Measurements from ENCODE around the gene PRRG4. TPM values are rescaled to one million over a fixed set of nuclear protein-coding genes. Genes with fewer than 3 reads are reported as not detected.
"Not testable (repeated sequence)": the region's sequence is repeated elsewhere in the genome, so short reads cannot be mapped to it uniquely, and the experiment has no call there.

The PRRG4 gene
- total RNA-seq, 1 experiment from 2014 or later, result 1.2 TPM

GRCh38 chr11:32864555-32864954 lies 34.8 kb downstream of the PRRG4 start:
- no peak overlapping the region for H3K4me3 Mint-ChIP-seq
- H3K14ac ChIP-seq (ENCODE audit: insufficient read depth, low read length), result no peak overlapping the region
- no peak for TF ChIP-seq CTCF (conservative IDR thresholded peaks at IDR 0.05)

GRCh38 chr11:32868752-32869151 lies 39.0 kb downstream of the PRRG4 start:
- H2BK20ac ChIP-seq (ENCODE audit: low read depth, low read length, poor library complexity, severe bottlenecking); H3K27ac Mint-ChIP-seq; H4K8ac ChIP-seq (replicated peaks; ENCODE audit: insufficient read length, low read depth, low read length); H3K27ac ChIP-seq (ENCODE audit: insufficient read length, low read depth, low read length); H3K9me3 ChIP-seq (ENCODE audit: control insufficient read depth, low read depth, low read length); H2BK5ac ChIP-seq (ENCODE audit: insufficient read length, low read length); H2AK5ac ChIP-seq (ENCODE audit: insufficient read length, low read length); H3K4me1 ChIP-seq (ENCODE audit: insufficient read depth, low read length); H2BK12ac ChIP-seq (ENCODE audit: insufficient read length, low read depth, low read length); H3K23ac ChIP-seq (ENCODE audit: insufficient read length, low read depth, low read length); H3K56ac ChIP-seq (ENCODE audit: insufficient read length, low read depth, low read length); H3K79me2 ChIP-seq (ENCODE audit: insufficient read depth, low read length); H3K14ac ChIP-seq (ENCODE audit: insufficient read depth, low read length); H3K4me2 ChIP-seq (ENCODE audit: insufficient read depth, insufficient read length, low read length); H3K23me2 ChIP-seq (ENCODE audit: insufficient read length, low read depth, low read length, poor library complexity, severe bottlenecking); DNase-seq; H3K4ac ChIP-seq (ENCODE audit: low read depth, low read length); H3K9ac ChIP-seq (ENCODE audit: extremely low read depth, insufficient read length, low read length); H3K27me3 ChIP-seq (ENCODE audit: insufficient read depth, low read length); H4K5ac ChIP-seq (ENCODE audit: insufficient read length, low read depth, low read length); H4K20me1 ChIP-seq (ENCODE audit: control insufficient read depth, insufficient read depth, insufficient read length); H2BK15ac ChIP-seq (ENCODE audit: low read depth, low read length); H3T11ph ChIP-seq (ENCODE audit: low read length); H2AFZ ChIP-seq (ENCODE audit: low read length); H3K18ac ChIP-seq (ENCODE audit: insufficient read length, low read depth, low read length); H4K91ac ChIP-seq (ENCODE audit: insufficient read length, low read depth, low read length); H3K79me1 ChIP-seq (ENCODE audit: insufficient read depth, low read depth, low read length, poor library complexity, severe bottlenecking); H2BK120ac ChIP-seq (ENCODE audit: low read depth, low read length, poor library complexity, severe bottlenecking); H3K27me3 Mint-ChIP-seq (ENCODE audit: low read depth); H3K4me3 Mint-ChIP-seq: not testable (repeated sequence)
- no CpG with 5 or more reads among the region's 4 CpGs for WGBS (ENCODE audit: extremely low coverage, insufficient read length, low lambda C conversion rate)
- H3K36me3 Mint-ChIP-seq (ENCODE audit: insufficient read depth in 1 of 3, low read depth in 3 of 3), result peaks cover 5 to 20% (median 7%) of the 10 kb centered on the region in 3 experiments; a peak in 4 of 7 replicates
- H3K4me1 Mint-ChIP-seq, result peaks cover 7 to 10% of the 10 kb centered on the region in 2 experiments
- H3K9me3 Mint-ChIP-seq, result peaks cover 16 to 23% of the 10 kb centered on the region in 2 experiments

More at GRCh38 chr11:32864555-32864954, 34.8 kb downstream of the PRRG4 start:
- Mint-ChIP-seq H3K27ac (peak overlapping the region in 1 of 3 experiments; percentile 66; a peak in 1 of 7 replicates), H3K4me1 (no peaks in the 10 kb centered on the region), H3K36me3 (ENCODE audit: insufficient read depth in 1 of 3, low read depth in 3 of 3) (peaks cover 5 to 7% (median 6%) of the 10 kb centered on the region in 3 experiments; a peak in 4 of 7 replicates), H3K9me3 (peaks cover 6 to 14% of the 10 kb centered on the region in 2 experiments), H3K27me3 (ENCODE audit: low read depth) (no peaks in the 10 kb centered on the region)
- Histone ChIP-seq H3K56ac (ENCODE audit: insufficient read length, low read depth, low read length) (no peak overlapping the region), H2BK12ac (ENCODE audit: insufficient read length, low read depth, low read length) (no peak overlapping the region), H2BK20ac (ENCODE audit: low read depth, low read length, poor library complexity, severe bottlenecking) (no peak overlapping the region), H4K20me1 (ENCODE audit: control insufficient read depth, insufficient read depth, insufficient read length) (no peaks in the 10 kb centered on the region), H3K4me2 (ENCODE audit: insufficient read depth, insufficient read length, low read length) (no peak overlapping the region), H3K27ac (ENCODE audit: insufficient read length, low read depth, low read length) (no peak overlapping the region), H3K18ac (ENCODE audit: insufficient read length, low read depth, low read length) (no peak overlapping the region), H4K5ac (ENCODE audit: insufficient read length, low read depth, low read length) (no peak overlapping the region), H3K79me2 (ENCODE audit: insufficient read depth, low read length) (no peaks in the 10 kb centered on the region), H3K9me3 (ENCODE audit: control insufficient read depth, low read depth, low read length) (no peaks in the 10 kb centered on the region), H3K23me2 (ENCODE audit: insufficient read length, low read depth, low read length, poor library complexity, severe bottlenecking) (no peaks in the 10 kb centered on the region), H3K27me3 (ENCODE audit: insufficient read depth, low read length) (no peaks in the 10 kb centered on the region), H3T11ph (ENCODE audit: low read length) (no peak overlapping the region), H2BK120ac (ENCODE audit: low read depth, low read length, poor library complexity, severe bottlenecking) (no peak overlapping the region), H3K4me1 (ENCODE audit: insufficient read depth, low read length) (no peaks in the 10 kb centered on the region), H3K4ac (ENCODE audit: low read depth, low read length) (no peak overlapping the region), H3K9ac (ENCODE audit: extremely low read depth, insufficient read length, low read length) (no peak overlapping the region), H2AK5ac (ENCODE audit: insufficient read length, low read length) (no peak overlapping the region), H4K8ac (replicated peaks; ENCODE audit: insufficient read length, low read depth, low read length) (no peak overlapping the region), H2BK15ac (ENCODE audit: low read depth, low read length) (no peak overlapping the region), H2BK5ac (ENCODE audit: insufficient read length, low read length) (no peak overlapping the region), H4K91ac (ENCODE audit: insufficient read length, low read depth, low read length) (no peak overlapping the region), H2AFZ (ENCODE audit: low read length) (no peak overlapping the region), H3K79me1 (ENCODE audit: insufficient read depth, low read depth, low read length, poor library complexity, severe bottlenecking) (no peaks in the 10 kb centered on the region), H3K23ac (ENCODE audit: insufficient read length, low read depth, low read length) (no peak overlapping the region)
- DNase-seq, result no peak

Data from H9 (cell line).